ENCODE data around the gene MRI1. TPM values are rescaled to one million over a fixed set of nuclear protein-coding genes. Genes with fewer than 3 reads are reported as not detected.

The MRI1 gene
- total and polyA plus RNA-seq, 4 donors: 16.3 to 50.0 (median 17.7) TPM

- Histone ChIP-seq H3K36me3 (ENCODE audit: control insufficient read depth in 4 of 4, insufficient read depth in 3 of 4, low read depth in 1 of 4, low read length in 3 of 4) (peaks cover 0 to 11% (median 3%) of the 10 kb centered on the region in 4 donors), H3K9ac (ENCODE audit: low read depth in 1 of 2, low read length in 2 of 2) (peak overlapping the region; percentile 66 to 96), H3K4me3 (ENCODE audit: low read depth in 1 of 3, low read length in 3 of 3) (peak overlapping the region; percentile 65 to 97 (median 83)), H3K27ac (ENCODE audit: low read depth in 1 of 2, low read length in 2 of 2) (peak overlapping the region; percentile 52 to 92), H3K9me3 (ENCODE audit: control insufficient read depth in 4 of 4, low read length in 3 of 4) (no peaks in the 10 kb centered on the region), H3K4me1 (ENCODE audit: control insufficient read depth in 4 of 4, insufficient read depth in 4 of 4, low read length in 3 of 4) (peaks cover 3 to 10% (median 6%) of the 10 kb centered on the region in 4 donors), H3K27me3 (ENCODE audit: control insufficient read depth in 4 of 4, insufficient read depth in 4 of 4, low read length in 3 of 4) (no peaks in the 10 kb centered on the region)
- TF ChIP-seq GABPA (IDR thresholded peaks at IDR 0.05 in 1 of 2, conservative IDR thresholded peaks at IDR 0.05 in 1 of 2): no peak
- TF ChIP-seq EGR1 (IDR thresholded peaks at IDR 0.05; ENCODE audit: low read depth in 2 of 2): no peak
- TF ChIP-seq, protein P1, sequence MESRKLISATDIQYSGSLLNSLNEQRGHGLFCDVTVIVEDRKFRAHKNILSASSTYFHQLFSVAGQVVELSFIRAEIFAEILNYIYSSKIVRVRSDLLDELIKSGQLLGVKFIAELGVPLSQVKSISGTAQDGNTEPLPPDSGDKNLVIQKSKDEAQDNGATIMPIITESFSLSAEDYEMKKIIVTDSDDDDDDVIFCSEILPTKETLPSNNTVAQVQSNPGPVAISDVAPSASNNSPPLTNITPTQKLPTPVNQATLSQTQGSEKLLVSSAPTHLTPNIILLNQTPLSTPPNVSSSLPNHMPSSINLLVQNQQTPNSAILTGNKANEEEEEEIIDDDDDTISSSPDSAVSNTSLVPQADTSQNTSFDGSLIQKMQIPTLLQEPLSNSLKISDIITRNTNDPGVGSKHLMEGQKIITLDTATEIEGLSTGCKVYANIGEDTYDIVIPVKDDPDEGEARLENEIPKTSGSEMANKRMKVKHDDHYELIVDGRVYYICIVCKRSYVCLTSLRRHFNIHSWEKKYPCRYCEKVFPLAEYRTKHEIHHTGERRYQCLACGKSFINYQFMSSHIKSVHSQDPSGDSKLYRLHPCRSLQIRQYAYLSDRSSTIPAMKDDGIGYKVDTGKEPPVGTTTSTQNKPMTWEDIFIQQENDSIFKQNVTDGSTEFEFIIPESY (IDR thresholded peaks at IDR 0.05): no peak
- TF ChIP-seq RXRA (IDR thresholded peaks at IDR 0.05): no peak
- TF ChIP-seq FOXA1 (IDR thresholded peaks at IDR 0.05): no peak
- no peak for TF ChIP-seq HNF4G (IDR thresholded peaks at IDR 0.05)
- no peak for TF ChIP-seq RAD21 (IDR thresholded peaks at IDR 0.05)
- TF ChIP-seq NR2F2 (IDR thresholded peaks at IDR 0.05): no peak
- TF ChIP-seq JUND (IDR thresholded peaks at IDR 0.05): no peak
- TF ChIP-seq CTCF (IDR thresholded peaks at IDR 0.05; ENCODE audit: low read depth, low read length, missing input control): no peak
- no peak for TF ChIP-seq SP1 (IDR thresholded peaks at IDR 0.05)
- TF ChIP-seq FOXA2 (IDR thresholded peaks at IDR 0.05): no peak
- TF ChIP-seq TAF1 (conservative IDR thresholded peaks at IDR 0.05): no peak
- no peak for TF ChIP-seq REST (IDR thresholded peaks at IDR 0.05)
- TF ChIP-seq HNF4A (conservative IDR thresholded peaks at IDR 0.05): no peak
- no peak for TF ChIP-seq ATF3 (IDR thresholded peaks at IDR 0.05)
- TF ChIP-seq MAX (IDR thresholded peaks at IDR 0.05): no peak
- DNase-seq (ENCODE audit: low spot score): no peak
- 1% methylated on average over 25 of the region's 25 CpGs for WGBS
These were observed 16.0 kb upstream of the MRI1 start for GRCh38 chr19:13748169-13748828.

All from liver (tissue), 9 donors.